HG03039 (cell line): ENCODE data around the gene LRFN3.
"Not testable (repeated sequence)": the region's sequence is repeated elsewhere in the genome, so short reads cannot be mapped to it uniquely, and the experiment has no call there.

Source experiments
- ATAC-seq: cut with Tn5 transposase; IDR thresholded peaks from one replicate; pipeline ENCODE4 v1.9.1; 2021; ENCODE audit warnings: mild to moderate bottlenecking, moderate library complexity; ENCODE audit not compliant: unreplicated experiment

Gene LRFN3

GRCh38 chr19:35938282-35939224, 2.4 kb downstream of the LRFN3 start:
- no peak for ATAC-seq

- ATAC-seq: no peak
Measured at GRCh38 chr19:35939307-35940077, 3.3 kb downstream of the LRFN3 start.

- no peak for ATAC-seq
Measured at GRCh38 chr19:35940078-35940775, 4.1 kb downstream of the LRFN3 start.

GRCh38 chr19:35940839-35941238, 4.7 kb downstream of the LRFN3 start:
- ATAC-seq: no peak

GRCh38 chr19:35942235-35942634, 6.1 kb downstream of the LRFN3 start:
- ATAC-seq: no peak

- ATAC-seq: no peak
Measured at GRCh38 chr19:35943321-35944301, 7.4 kb downstream of the LRFN3 start.

GRCh38 chr19:35944556-35944955, 8.4 kb downstream of the LRFN3 start:
- no peak for ATAC-seq

- no peak for ATAC-seq
Measured at GRCh38 chr19:35945121-35945790, 9.1 kb downstream of the LRFN3 start.

- no peak for ATAC-seq
Measured at GRCh38 chr19:35946203-35946602, 10.0 kb downstream of the LRFN3 start.

- ATAC-seq: no peak
Measured at GRCh38 chr19:35949131-35949530, 13.0 kb downstream of the LRFN3 start.

GRCh38 chr19:35955881-35956634, 19.9 kb downstream of the LRFN3 start:
- no peak for ATAC-seq

GRCh38 chr19:35957411-35957810, 21.2 kb downstream of the LRFN3 start:
- not testable (repeated sequence) for ATAC-seq

GRCh38 chr19:35958660-35959039, 22.5 kb downstream of the LRFN3 start:
- ATAC-seq: no peak

GRCh38 chr19:35959040-35959967, 23.1 kb downstream of the LRFN3 start:
- no peak for ATAC-seq

- ATAC-seq: no peak
Measured at GRCh38 chr19:35959968-35960320, 23.8 kb downstream of the LRFN3 start.

GRCh38 chr19:35960432-35960972, 24.3 kb downstream of the LRFN3 start:
- no peak for ATAC-seq

- no peak for ATAC-seq
Measured at GRCh38 chr19:35963514-35963913, 27.3 kb downstream of the LRFN3 start.

GRCh38 chr19:35966771-35967170, 30.6 kb downstream of the LRFN3 start:
- ATAC-seq: no peak
